NCI-H128 (cell line): ENCODE data around the gene IL17RD.

Experiments used
- DNase-seq: peaks from one replicate; lab custom pipeline; 2025; ENCODE audit not compliant: unreplicated experiment; lab: John Stamatoyannopoulos, UW

The IL17RD gene

DNA sequence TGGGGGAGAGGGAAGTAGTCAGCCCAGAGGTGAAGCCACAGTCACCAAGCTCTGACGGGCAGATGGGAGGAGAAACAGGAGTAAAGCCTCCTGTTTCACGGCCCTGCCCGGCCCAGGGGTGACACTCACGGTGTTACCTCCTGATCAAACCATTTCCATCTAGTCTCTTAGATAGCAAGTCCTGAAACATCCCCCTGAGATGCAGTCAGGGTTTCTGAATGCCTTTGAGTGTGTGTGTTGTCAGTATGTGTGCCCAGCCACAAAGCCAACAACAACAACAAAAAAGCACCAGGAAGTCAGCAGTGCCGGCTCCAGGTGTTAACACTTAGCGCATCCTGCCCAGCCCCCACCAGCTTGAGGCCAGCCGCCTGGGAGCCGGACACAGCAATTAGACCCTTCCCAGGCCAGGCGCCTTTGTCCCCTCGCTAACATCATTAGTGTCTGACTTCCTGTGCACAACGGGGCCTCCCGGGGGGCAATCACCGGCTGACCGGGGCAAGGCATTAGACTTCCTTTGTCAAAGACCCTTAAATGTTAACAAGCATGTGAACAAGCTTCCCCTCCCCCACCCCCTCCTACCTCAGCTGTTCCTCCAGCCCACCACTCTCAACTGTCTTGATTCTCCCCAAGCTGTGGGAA lies 34.5 kb downstream of the IL17RD start:
- no peak for DNase-seq

DNA sequence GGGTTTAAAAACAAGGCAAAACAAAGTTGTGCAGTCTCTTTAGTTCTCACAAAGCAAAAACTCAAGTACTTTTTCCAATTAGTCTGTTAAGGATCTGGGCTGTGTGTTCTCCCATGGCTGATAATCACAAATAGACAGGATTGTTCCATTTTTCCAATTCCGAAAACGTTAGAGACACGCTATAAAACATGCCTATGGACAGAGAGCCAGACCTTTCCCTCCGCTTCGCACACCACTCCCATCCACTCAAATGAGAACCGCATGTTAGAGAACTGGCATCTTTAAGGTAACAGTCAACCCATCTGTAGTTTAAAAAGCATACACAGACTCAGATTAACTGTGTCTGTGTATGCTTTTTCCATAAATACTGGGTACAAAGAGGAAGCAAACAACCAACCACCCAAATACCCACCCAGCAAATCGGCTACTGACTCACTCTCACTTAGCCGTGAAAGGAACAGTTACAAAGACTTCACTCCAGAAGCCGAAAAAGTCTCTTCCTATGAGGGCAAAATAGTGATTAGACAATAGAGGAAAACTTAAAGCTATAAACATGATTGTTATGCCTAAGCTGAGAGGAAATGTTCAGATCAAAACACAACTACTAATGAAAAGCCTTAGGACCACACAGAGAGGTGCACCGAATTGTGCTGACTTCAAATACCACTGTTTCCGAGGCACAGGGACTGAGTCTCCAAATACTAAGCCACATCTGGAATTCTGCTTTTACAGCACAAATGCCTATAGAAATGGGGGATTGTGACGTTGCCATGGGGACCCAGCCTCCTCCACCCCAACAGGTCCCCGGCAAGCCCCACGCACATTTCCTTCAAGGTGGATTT lies 36.1 kb downstream of the IL17RD start:
- no peak for DNase-seq

DNA sequence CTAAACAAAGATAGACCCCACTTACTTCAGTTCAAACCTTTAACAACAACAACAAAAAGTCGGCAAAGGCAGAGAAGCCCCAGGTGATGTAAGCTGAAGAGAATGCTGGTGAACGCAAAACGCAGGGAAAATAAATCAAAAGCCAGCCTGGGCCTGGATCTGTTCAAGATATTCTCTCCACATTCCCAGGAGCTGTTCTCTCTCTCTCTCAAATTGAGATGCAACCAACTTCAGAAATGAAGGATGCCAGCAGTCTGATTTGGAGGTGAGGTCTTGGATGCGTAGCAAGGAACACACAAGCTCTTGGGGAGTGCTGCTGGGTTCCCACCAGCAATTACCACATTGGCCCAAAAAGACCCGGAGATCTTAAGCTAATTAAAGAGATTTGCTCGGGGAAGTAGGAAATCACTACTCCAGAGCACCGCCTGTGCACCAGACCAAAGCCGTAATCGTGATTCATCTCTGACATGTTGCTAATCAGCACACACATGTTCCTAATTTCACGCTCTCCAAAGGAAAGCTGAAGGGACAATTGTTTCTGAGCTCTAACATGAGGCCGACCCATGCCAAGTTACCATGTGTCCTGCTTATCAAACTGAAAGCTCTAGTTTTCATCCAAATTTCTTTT lies 37.1 kb downstream of the IL17RD start:
- DNase-seq = no peak

DNA sequence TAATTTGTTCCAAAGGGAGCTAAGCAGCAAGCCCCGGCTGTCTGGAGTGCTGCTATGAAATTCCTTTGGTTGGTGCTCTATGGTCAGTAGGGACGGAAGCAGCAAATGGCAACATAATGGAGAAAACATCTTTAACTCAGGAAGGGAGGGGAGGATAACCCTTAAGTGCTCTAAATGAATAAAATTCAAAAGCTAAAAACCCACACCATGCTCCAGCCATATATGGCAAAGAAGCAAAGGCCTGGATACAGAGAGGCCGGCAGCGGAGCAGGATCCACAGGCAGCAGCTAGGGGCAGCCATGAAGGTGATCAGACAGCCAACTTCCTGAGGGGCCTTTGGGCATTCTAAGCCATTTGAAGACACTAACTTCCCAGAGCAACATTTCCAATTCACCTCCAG lies 38.9 kb downstream of the IL17RD start:
- no peak for DNase-seq

DNA sequence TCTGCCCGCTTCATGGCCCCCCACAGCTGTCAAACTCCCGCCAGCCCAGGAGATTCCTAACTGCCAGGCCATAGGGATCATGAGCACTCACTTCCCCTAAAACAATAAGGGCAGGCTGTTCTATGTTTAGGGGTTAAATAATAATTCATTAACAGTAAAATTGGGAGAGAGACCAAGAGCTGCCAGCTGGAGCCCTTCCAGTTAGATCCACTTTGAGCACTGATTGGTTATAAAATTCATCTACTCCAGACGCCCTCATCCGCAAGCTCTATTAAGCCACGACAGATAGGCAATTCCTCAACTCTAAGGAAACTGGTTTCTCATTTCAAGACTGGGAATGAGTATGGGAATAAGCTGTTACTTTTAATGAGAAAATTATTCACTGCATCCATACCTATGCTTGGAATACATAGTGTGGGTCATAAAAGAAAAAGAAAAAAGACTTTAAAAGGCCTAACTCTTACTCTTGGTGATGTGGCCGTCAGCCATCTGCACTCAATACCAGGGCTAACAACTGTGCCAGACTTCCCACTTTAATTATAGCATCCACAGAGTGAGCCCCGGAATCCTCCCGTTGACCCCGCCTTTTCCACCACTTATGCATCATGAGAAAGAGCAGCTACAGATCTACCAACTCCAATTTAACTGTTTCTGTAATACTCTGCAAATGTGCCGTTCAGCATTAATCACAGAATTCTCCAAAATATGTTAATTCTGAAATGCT lies 44.5 kb downstream of the IL17RD start:
- no peak for DNase-seq

DNA sequence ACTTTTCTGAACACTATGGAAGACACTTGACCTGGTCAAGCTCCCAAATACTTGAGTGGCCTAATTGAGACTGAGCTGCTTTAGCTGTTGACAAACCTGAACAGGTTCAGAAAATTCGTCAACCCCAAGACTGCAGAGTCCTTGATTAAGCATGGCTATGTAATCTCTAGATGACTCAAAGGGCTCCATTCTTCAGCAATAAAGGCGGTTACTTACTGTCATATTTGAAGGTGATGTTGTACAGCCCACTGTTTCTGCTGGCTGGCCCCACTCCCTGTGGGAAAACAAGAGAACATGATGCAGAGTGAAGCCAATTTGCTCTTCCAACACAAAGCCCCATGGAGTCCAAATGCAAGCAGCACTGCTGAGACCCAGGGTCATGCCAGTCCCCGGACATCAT lies 45.1 kb downstream of the IL17RD start:
- no peak for DNase-seq

DNA sequence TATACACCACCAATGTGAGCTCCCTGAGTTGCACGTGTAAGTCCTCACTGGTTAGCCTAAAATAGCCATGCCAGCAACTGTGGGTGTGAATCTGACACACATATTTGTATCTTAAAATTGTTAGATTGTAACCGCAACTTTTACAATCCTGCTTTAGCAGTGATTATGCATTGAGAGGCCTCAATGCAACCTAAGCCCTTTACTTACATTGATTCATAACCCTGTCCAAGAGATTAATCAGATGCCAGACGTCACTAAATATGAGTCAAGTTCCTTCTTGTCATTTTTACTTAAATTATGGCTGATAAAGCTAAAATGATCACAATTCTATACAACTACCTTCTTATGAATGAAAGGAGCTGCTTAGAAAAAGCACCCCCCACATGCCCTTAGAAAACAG lies 46.9 kb downstream of the IL17RD start:
- DNase-seq = no peak

DNA sequence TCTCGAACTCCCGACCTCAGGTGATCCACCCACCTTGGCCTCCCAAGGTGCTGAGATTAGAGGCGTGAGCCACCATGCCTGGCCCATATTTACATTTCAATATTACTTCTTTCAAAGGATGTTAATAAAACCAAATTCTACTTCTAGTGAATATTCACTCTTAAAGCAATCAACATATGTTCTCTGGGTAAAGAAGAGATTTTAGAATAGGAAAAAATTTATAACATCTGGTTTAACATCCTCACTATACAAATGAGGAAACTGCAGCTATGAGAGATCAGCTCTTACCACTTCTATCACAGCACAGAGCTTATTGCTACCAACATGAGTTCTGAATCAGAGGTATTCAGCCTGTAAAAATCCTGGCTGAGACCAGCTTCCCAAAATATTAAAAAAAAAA lies 48.7 kb downstream of the IL17RD start:
- no peak for DNase-seq

DNA sequence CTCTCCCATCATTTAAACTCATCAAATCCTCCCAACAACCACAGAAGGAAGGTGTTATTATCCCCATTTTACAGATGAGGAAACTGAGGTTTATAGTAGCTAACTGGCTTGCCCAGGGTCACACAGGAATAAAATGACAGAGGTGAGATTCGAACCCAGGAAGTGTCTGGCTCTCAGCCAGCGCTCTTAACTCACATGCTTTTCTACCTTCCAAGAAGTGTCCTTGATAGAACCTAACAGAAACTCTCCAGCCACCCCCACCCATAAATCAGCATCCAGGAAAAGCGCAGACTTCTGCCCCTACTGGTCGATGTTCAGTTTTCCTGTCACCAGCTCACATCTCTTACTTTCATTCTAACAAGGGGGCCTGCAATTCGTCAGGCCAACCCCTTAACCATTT lies 52.9 kb downstream of the IL17RD start:
- no peak for DNase-seq

DNA sequence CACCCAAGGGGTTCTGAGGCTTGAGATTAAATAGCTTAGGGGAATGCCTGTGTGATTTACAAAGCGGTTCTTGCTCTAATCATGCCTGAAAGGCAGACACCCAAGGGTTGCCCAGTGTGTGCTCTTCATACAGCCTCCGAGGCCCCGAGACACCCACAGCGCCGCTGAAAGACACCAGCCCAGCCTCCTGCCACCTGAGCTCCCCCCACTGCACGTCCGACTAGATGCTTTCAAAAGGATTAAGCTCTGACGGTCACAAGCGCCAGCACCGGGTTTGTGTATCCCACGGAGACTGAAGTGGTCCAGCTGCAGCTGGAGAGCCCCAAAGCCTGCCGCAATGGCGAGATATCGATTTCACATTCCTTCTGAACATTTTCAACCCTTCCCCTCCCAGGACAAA lies 54.4 kb downstream of the IL17RD start:
- DNase-seq = peak; percentile 37

DNA sequence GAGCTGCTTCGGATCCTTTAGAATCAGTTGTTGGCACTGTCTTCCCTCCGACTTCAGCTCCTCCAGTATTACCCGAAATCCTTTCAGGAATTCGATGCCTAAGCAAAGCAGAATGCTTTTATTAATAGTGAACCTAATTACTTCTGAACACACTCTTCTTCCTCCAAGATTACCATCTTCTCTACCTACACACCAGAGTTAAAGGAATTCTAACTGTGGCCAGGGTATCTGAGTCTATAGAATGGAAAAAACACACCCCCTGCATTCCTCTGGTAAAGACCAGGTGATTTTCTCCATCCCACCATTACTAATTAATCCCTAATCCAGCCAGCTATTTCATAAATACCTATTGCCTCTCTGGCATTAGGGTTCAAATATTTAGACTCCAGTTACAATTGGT lies 54.9 kb downstream of the IL17RD start:
- no peak for DNase-seq

DNA sequence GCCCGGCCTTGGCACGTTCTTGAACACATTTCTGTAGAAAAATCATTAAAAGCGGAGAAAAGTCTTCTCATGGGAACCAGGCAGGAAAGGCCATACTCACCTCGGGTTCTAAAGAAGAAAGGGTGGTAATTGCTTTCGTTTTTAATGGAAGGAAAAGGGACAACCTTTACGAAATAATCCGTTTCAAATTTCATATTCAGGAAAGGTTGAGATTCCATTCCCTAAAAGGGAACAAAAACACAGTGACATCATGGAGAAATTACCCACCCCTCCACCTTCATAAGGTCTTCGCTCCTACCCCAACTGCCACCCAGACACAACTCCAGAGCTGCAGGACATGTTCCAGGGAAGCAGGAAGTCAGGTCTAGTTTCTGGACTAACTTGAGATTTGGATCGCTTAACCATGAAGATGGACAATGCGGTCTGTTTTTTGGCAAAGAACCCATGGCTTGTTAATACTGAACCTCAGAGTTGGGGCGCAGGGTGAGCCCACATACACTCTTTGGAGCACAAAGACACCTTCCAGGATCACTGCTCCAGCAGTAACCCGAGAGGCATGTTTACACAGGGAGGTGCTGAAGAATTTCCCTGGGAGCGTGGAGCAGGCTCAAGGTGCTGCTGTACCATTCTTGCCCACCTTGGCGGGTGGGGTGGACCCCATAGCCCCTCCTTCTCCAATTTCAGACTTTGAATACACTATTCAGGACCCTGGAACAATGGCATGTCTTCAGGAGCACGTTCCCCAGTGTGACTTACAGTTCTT lies 55.5 kb downstream of the IL17RD start:
- DNase-seq = no peak

DNA sequence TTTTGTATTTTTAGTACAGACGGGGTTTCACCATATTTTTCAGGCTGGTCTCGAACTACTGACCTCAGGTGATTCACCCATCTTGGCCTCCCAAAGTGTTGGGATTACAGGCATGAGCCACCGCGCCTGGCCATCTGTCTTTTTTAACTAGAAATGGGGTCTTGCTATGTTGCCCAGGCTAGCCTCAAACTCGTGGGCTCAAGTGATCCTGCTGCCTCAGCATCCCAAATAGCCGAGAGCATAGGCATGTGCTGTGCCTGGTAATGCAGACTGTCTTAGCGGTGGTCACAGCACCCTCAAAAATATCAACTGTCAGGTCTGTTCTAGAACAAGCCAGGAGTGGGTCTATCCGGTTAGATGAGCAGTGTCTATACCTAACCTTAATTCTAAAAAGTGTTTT lies 56.5 kb downstream of the IL17RD start:
- DNase-seq = no peak

DNA sequence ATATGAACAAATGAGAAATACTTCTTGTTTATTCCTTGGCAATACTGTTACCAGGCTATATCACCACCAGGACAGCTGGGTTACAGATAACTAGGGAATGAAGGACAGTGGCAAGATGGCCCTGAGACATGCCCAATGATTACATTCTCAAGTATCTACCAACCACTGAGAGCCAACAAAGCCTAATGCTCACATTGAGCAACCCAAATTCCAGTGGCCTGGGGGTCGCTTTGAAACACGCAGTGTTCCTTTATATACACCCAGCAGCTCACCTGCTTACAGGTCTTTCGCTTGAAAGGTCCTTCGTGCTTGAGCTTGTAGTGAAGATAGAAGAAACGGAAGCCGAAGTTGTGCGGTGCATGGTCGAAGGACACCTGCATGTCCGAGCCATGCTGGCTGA lies 59.6 kb downstream of the IL17RD start:
- DNase-seq = no peak

DNA sequence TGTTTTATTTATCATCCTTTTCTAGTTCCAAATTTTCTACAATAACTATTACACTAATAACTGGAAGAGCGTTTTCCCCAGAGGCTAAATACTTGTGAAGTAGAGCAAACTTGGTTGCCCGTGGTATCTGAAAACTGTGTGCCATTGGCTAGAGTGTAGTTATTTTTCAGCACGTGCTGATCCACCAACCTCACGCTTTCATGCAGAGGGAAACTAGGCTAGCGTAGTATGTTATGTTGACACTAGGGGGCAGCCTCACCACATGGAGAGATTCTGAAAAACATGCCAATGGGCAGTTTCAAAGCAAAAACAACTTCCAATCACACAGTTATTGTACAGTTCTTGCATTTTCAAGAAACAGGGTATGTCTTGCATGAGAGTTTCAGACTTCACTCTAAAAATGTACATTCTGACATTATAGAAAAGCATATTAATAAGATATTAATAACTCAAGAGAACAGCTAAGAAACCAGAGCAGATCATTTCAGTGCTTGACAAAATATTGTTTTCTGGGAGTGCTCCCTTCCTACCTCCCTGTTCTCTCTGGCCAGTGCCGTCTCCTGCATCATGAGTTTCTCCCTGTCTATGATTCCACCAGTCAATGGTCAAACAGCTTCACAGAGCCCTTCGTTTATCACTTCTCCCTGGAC lies 65.0 kb downstream of the IL17RD start:
- DNase-seq = peak; percentile 2

DNA sequence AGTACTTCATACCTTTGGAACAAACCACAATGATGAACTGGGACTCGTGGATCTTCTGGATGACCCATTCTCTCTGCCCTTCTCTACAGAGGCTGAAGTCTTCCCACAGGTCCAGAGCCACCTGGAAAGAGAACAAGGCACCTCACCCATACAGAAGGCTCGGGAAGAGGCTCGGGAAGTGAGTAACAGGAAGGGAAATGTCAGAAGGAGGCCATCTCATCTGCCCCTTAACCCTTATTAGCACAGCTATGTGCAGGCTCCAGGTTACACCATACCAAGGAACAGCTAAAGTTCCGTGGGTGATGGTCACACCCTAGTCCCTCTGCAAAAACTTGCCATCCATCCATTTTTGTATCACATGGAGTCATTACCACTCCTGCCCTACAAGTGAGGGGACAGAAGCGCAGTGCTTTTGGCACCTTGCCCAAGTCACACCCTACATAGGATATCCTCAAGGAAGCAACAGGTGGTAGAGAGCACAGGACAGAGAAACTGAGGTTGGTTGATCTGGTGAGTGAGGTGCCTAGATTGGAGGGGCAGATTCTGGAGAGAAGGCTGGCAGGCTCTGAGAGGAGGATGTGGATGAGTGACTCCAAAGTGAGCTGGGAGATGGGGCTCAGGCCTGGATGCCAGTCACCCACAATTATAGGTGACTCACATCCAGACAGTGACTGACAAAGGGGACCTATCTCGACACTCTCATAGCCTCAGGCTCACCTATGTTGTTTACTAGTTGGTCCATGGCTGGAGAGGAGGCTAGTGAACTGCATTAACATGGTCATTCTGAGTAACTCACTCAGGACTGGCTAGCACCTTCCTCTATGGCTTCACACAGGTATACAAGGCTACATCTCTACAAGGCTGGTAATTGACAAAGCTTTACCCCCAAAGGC lies 66.5 kb downstream of the IL17RD start:
- no peak for DNase-seq

DNA sequence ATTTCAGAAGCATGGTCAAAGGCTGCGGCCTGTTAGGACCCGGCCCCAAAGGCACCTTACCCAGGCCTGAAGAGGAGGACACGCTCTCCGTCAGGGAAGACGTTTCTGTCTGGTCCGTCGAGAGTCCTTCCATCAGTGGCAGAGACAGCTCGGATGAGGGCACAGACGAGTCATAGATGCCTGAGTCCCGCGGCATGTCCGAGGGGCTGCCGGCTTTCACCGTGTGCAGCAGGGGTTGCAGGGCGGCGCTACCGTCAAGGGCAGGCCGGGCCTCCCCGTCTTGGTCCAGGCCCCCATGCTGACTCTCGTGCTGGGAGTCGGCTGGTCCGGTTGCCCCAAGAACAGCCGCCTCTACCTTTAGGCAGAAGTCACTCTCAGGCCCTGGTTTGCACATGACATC lies 67.6 kb downstream of the IL17RD start:
- DNase-seq = no peak

DNA sequence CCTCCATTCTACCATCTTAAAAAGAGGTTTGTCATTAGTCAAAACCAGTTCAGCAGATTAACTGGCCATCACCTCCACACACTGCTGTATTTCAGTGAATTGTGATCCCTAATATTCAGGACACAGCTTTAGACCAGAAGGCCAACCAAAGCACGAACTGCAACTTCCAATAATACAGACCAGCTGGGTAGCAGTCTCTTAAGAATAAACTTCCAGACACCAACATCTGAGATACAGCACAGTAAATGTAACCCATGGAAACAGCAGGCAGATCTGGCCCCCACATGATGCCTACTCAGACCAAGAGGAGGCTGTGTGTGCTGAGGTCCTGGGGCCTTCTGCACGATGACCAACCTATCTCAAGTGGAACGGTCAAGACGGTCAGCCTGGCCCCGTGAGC lies 69.8 kb downstream of the IL17RD start:
- DNase-seq = no peak

DNA sequence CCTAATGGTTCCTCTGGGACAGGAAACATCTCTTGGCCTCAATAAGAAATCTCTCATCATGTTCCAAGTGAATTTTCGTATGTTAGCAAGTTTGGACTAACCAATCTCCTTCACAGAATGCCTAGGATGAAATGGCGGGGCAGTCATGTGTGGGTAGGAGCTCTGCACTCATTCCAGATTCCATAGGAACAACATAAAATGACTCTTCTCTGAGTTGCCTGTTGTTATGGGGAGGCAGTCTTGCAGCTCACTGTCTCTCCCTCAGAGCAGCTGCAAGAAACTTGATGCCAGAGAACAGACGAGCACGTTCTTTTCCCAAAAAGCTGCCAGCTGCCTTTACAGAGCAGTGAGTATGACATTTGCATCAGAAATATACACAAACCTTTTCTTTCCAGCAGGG lies 70.6 kb downstream of the IL17RD start:
- no peak for DNase-seq
